Endodermal cell (in vitro differentiated cells): ENCODE measurements around the gene ANKRD65. TPM values are rescaled to one million over a fixed set of nuclear protein-coding genes. Genes with fewer than 3 reads are reported as not detected.
"Not testable (repeated sequence)": the region's sequence is repeated elsewhere in the genome, so short reads cannot be mapped to it uniquely, and the experiment has no call there.

Source experiments
- DNase-seq: peaks from one replicate; pipeline ENCODE4 v3.0.0-alpha.2; 2017
- H3K27ac ChIP-seq: 2 replicates; pipeline ENCODE4 v1.5.1; 2013; ENCODE audit warnings: mild to moderate bottlenecking, low read depth, low read length, moderate library complexity
- H3K27me3 ChIP-seq: 2 replicates; pipeline ENCODE4 v1.6.1; 2013; ENCODE audit warnings: mild to moderate bottlenecking, low read length, moderate library complexity; ENCODE audit not compliant: insufficient read depth, control insufficient read depth, poor library complexity, severe bottlenecking
- H3K36me3 ChIP-seq: 2 replicates; pipeline ENCODE4 v1.7.0; 2013; ENCODE audit warnings: mild to moderate bottlenecking, low read length, moderate library complexity; ENCODE audit not compliant: control insufficient read depth, insufficient read depth
- H3K4me1 ChIP-seq: one replicate; pipeline ENCODE4 v1.7.0; 2013; ENCODE audit warnings: low read length; ENCODE audit not compliant: control insufficient read depth, insufficient read depth
- H3K4me3 ChIP-seq: 2 replicates; pipeline ENCODE4 v1.5.1; 2013; ENCODE audit warnings: mild to moderate bottlenecking, low read length, moderate library complexity
- H3K9ac ChIP-seq: 2 replicates; pipeline ENCODE4 v1.6.1; 2013; ENCODE audit warnings: mild to moderate bottlenecking, low read length, moderate library complexity; ENCODE audit not compliant: poor library complexity, severe bottlenecking; ENCODE audit errors: extremely low read depth
- H3K9me3 ChIP-seq: 2 replicates; pipeline ENCODE4 v1.6.1; 2013; ENCODE audit warnings: mild to moderate bottlenecking, low read length, moderate library complexity; ENCODE audit not compliant: control insufficient read depth
- H3K27ac Mint-ChIP-seq: 2 replicates; pipeline ENCODE4 v1.8.0; 2020; ENCODE audit warnings: mixed read lengths
- H3K27me3 Mint-ChIP-seq: 2 replicates; pipeline ENCODE4 v1.8.0; 2021; ENCODE audit warnings: mild to moderate bottlenecking, mixed read lengths; ENCODE audit not compliant: insufficient read depth
- H3K36me3 Mint-ChIP-seq: 2 replicates; pipeline ENCODE4 v1.8.0; 2020; ENCODE audit warnings: low read depth, mixed read lengths
- H3K4me1 Mint-ChIP-seq: 2 replicates; pipeline ENCODE4 v1.8.0; 2020; ENCODE audit warnings: mixed read lengths
- H3K4me3 Mint-ChIP-seq: 2 replicates; pipeline ENCODE4 v1.8.0; 2020; ENCODE audit warnings: mild to moderate bottlenecking, moderate library complexity, mixed read lengths
- H3K9me3 Mint-ChIP-seq: 2 replicates; pipeline ENCODE4 v1.8.0; 2020; ENCODE audit warnings: mild to moderate bottlenecking, mixed read lengths
- WGBS, 2 experiments: methylation state at CpG; one replicate each; pipeline versions ENCODE4 v1.1.5 to v1.1.7; 2013; ENCODE audit warnings: missing lambda C conversion rate in 2 of 2, mixed read lengths in 1 of 2; ENCODE audit not compliant: insufficient coverage in 1 of 2, insufficient read length in 1 of 2; 5-methylcytosine and 5-hydroxymethylcytosine counted together
- total RNA-seq, 2 donors: library from RNA; stranded (reverse); fragmentation: NEBNext Ultra II Directional in 1 of 2; extraction: Animal tissue kit (Norgen Biotek cat#: 25700) in 1 of 2; gene quantifications; 2 replicates in 1 of 2; 3 replicates in 1 of 2; pipeline ENCODE4 v1.2.1, GENCODE V29; 2021
- TF ChIP-seq, protein P1 (sequence below): fragments of 200-600 bp; sonication (generic); conservative IDR thresholded peaks from 2 replicates; pipeline ENCODE4 v1.5.0; 2021; ENCODE audit warnings: antibody characterized with exemption, mild to moderate bottlenecking

ANKRD65 gene
- total RNA-seq, 2 donors from 2014 or later = 1.6 TPM

DNA sequence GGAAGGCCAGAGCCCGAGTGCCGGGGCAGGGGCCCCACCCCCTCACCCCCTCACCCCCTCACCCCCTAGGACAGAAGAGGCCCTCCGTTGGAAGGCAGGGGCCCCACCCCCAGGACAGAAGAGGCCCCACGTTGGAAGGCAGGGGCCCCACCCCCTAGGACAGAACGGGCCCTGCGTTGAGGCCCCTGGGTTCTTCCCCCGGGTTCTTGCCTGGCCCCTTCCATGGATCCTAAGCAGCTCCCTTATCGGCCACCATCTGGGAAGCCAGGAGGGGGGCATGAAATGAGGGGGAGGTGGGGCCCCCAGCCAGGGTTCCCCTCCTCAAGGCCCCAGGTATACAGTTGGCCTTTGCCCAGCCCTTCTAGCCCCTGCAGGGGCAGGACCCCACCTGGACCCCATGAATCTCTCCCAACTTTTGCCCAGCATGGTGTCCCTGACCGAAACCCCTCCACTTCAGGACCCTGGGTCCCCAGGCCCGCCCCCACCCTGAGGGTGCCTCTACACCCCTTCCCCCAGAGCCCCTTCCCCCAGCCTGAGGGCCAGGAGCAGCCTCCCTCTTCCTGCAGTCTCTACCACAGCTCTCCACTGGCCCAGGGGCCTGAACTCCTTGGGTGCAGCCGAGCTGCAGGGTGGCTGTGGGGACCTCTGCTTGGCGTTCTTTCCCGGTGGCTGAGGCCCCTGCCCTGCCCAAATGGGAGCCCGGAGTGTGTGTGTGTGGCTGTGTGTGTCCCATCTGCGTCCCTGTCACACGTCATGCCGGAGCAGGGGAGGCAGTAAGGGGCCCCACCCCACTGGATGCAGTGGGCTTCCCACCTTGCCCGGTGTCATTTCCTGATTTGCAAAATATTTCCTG lies 10.1 kb upstream of the ANKRD65 start:
- Histone ChIP-seq H3K27ac (peak overlapping the region; percentile 79), H3K4me3 (no peak overlapping the region), H3K27me3 (peaks cover 11% of the 10 kb centered on the region), H3K9me3 (no peaks in the 10 kb centered on the region), H3K9ac (no peak overlapping the region), H3K36me3 (no peaks in the 10 kb centered on the region), H3K4me1 (peaks cover 17% of the 10 kb centered on the region)
- peak; percentile 67 for DNase-seq
- Mint-ChIP-seq H3K4me3 (no peak overlapping the region), H3K27me3 (peaks cover 4% of the 10 kb centered on the region), H3K4me1 (peaks cover 12% of the 10 kb centered on the region), H3K36me3 (no peaks in the 10 kb centered on the region), H3K27ac (no peak overlapping the region), H3K9me3 (peaks cover 3% of the 10 kb centered on the region)
- 78 to 80% methylated on average over 4 to 16 of the region's 18 CpGs for WGBS, 2 experiments
- TF ChIP-seq, protein P1, sequence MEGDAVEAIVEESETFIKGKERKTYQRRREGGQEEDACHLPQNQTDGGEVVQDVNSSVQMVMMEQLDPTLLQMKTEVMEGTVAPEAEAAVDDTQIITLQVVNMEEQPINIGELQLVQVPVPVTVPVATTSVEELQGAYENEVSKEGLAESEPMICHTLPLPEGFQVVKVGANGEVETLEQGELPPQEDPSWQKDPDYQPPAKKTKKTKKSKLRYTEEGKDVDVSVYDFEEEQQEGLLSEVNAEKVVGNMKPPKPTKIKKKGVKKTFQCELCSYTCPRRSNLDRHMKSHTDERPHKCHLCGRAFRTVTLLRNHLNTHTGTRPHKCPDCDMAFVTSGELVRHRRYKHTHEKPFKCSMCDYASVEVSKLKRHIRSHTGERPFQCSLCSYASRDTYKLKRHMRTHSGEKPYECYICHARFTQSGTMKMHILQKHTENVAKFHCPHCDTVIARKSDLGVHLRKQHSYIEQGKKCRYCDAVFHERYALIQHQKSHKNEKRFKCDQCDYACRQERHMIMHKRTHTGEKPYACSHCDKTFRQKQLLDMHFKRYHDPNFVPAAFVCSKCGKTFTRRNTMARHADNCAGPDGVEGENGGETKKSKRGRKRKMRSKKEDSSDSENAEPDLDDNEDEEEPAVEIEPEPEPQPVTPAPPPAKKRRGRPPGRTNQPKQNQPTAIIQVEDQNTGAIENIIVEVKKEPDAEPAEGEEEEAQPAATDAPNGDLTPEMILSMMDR = no peak

DNA sequence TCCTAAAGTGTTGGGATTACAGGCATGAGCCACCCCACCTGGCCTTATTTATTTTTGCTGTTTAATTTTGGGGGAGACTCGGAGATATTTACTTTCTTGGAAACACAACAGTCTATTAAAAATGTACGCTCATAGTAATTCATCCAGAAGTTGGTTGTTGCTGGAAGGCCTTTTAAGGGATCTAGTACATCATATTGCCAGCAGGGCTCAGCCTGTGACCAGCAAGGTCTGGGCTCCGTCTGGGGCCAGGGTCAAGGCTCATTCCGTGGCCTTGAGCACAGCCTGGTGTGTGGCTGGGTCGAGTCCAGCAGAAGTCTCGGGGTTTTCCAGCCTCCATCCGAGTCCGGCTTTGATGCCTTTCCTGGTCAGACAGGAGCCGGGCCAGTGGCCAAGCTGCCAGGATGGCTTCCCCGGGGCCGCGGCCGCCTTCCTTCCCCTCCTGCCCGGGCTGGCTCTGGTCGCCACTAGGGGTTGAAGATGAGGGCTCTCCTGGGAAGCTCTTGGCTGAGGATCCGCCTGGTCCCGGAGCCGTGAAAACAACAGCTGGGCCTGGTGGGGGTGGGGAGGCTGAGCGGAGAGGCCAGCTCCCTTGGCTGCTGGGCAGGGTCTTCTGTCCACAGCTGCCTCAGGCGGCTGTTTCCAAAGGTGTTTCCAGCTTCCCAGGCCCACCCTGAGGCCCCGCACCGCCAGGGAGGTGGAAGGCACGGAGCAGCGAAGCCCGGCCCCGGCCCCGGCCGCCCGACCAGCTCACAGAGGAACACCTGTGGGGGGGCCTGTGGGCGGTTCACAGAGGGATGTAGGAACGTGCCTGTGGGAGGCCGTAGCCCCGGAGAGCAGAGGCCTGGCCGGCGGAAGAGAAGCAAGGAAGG lies 9.3 kb upstream of the ANKRD65 start:
- Mint-ChIP-seq H3K36me3 (no peaks in the 10 kb centered on the region), H3K27me3 (peaks cover 3% of the 10 kb centered on the region), H3K9me3 (peaks cover 3% of the 10 kb centered on the region), H3K4me1 (peaks cover 12% of the 10 kb centered on the region), H3K4me3 (peak overlapping the region; percentile 14), H3K27ac (peak overlapping the region; percentile 26)
- H3K27me3 ChIP-seq = peaks cover 7% of the 10 kb centered on the region
- H3K4me3 ChIP-seq = no peak overlapping the region
- H3K27ac ChIP-seq = peak overlapping the region; percentile 38
- DNase-seq = peak; percentile 90
- H3K9me3 ChIP-seq = no peaks in the 10 kb centered on the region
- H3K36me3 ChIP-seq = no peaks in the 10 kb centered on the region
- TF ChIP-seq, protein P1 = peak; percentile 65
- H3K9ac ChIP-seq = no peak overlapping the region
- 47 to 59% methylated on average over 19 to 33 of the region's 35 CpGs for WGBS, 2 experiments
- H3K4me1 ChIP-seq = peaks cover 17% of the 10 kb centered on the region

DNA sequence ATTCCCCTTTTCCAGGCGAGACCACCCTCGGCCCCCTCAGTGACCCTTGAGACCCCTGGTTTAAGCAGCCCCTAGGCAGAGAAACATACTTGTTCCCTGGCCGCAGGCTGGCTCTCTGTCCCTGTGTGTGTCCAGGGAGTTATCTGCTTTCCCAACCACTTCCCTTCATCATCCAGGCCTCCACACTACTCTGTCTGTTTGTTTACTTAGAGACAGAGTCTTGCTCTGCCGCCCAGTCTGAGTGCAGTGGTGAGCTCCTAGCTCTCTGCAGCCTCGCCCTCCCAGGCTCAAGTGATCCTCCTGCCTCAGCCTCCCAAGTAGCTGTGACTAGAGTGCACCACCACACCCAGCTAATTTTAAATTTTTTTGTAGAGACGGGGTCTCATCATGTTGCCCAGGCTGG lies 8.6 kb upstream of the ANKRD65 start:
- Mint-ChIP-seq H3K4me1 (peaks cover 12% of the 10 kb centered on the region), H3K4me3 (peak overlapping the region; percentile 14), H3K27me3 (peaks cover 3% of the 10 kb centered on the region), H3K27ac (peak overlapping the region; percentile 26), H3K36me3 (no peaks in the 10 kb centered on the region), H3K9me3 (peaks cover 3% of the 10 kb centered on the region)
- Histone ChIP-seq H3K4me3 (no peak overlapping the region), H3K36me3 (no peaks in the 10 kb centered on the region), H3K27ac (no peak overlapping the region), H3K9me3 (no peaks in the 10 kb centered on the region), H3K27me3 (peaks cover 2% of the 10 kb centered on the region), H3K4me1 (peaks cover 16% of the 10 kb centered on the region), H3K9ac (no peak overlapping the region)
- TF ChIP-seq, protein P1 = no peak
- DNase-seq = no peak
- WGBS, 2 experiments = 92% methylated on average over 5 to 6 of the region's 6 CpGs

DNA sequence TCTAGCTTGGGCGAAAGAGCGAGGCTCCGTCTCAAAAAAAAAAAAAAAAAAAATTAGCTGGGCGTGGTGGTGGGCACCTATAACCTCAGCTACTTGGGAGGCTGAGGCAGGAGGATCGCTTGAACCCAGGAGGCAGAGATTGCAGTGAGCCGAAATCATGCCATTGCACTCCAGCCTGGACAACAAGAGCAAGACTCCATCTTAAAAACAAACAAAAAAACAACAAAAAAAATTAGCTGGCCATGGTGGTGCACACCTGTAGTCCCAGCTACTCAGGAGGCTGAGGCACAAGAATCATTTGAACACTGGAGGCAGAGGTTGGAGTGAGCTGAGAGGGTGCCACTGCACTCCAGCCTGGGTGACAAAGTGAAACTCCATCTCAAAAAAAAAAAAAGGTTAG lies 7.9 kb upstream of the ANKRD65 start:
- not testable (repeated sequence) for H3K4me1 ChIP-seq, H3K4me3 ChIP-seq, H3K27me3 Mint-ChIP-seq, DNase-seq, H3K27ac Mint-ChIP-seq, H3K36me3 Mint-ChIP-seq, H3K27ac ChIP-seq, H3K9ac ChIP-seq, H3K36me3 ChIP-seq, H3K27me3 ChIP-seq, H3K9me3 Mint-ChIP-seq, H3K9me3 ChIP-seq
- 96 to 100% methylated on average over 1 to 6 of the region's 6 CpGs for WGBS, 2 experiments
- Mint-ChIP-seq H3K4me3 (peak overlapping the region; percentile 33), H3K4me1 (peaks cover 12% of the 10 kb centered on the region)
